Transverse colon (tissue), 3 donors: ENCODE measurements around the gene FATE1.

Experiments
- POLR2A ChIP-seq: fragments of 450-650 bp; IDR thresholded peaks from one replicate; pipeline ENCODE4 v1.6.1; 2016; ENCODE audit warnings: antibody characterized with exemption, mild to moderate bottlenecking, moderate library complexity
- TF ChIP-seq, protein P1 (sequence below), 5 experiments: fragments of 200-600 bp in 3 of 5; fragments of 450-650 bp in 2 of 5; sonication (generic) in 3 of 5; IDR thresholded peaks; 1 replicate in 2 of 5; 2 replicates in 3 of 5; pipeline ENCODE4 v1.5.1; 2016 to 2017; ENCODE audit warnings: antibody characterized with exemption in 5 of 5, inconsistent platforms in 3 of 5, mild to moderate bottlenecking in 2 of 5, moderate library complexity in 1 of 5

DNA sequence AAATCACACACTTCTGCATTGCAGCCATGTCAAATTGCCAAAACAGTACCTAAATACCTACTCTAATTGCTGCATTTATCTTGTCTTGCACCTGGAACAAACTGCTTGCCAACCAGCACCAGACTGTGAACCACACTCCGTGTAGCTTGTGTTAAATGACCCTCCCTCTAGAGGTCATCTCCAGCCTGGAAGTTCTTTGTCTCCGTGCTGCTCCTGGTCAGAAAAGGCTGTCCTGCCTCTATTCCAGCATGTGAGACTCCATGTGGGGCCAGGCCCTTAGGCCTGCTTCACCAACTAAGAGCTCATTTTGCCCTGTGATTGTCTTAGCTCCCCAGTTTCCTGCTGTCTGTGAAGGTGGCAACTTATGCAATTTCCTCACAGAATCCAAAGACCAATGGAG lies 47.0 kb downstream of the FATE1 start:
- TF ChIP-seq, protein P1, sequence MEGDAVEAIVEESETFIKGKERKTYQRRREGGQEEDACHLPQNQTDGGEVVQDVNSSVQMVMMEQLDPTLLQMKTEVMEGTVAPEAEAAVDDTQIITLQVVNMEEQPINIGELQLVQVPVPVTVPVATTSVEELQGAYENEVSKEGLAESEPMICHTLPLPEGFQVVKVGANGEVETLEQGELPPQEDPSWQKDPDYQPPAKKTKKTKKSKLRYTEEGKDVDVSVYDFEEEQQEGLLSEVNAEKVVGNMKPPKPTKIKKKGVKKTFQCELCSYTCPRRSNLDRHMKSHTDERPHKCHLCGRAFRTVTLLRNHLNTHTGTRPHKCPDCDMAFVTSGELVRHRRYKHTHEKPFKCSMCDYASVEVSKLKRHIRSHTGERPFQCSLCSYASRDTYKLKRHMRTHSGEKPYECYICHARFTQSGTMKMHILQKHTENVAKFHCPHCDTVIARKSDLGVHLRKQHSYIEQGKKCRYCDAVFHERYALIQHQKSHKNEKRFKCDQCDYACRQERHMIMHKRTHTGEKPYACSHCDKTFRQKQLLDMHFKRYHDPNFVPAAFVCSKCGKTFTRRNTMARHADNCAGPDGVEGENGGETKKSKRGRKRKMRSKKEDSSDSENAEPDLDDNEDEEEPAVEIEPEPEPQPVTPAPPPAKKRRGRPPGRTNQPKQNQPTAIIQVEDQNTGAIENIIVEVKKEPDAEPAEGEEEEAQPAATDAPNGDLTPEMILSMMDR (IDR thresholded peaks at IDR 0.05) = no peak
- no peak for TF ChIP-seq POLR2A
